ENCODE measurements around the gene NDUFB3.
"Not testable (repeated sequence)": the region's sequence is repeated elsewhere in the genome, so short reads cannot be mapped to it uniquely, and the experiment has no call there.

The NDUFB3 gene

GRCh38 chr2:201114350-201114749 lies 42.5 kb downstream of the NDUFB3 start:
- no peak for DNase-seq
- peak overlapping the region; percentile 90 for H3K4me3 Mint-ChIP-seq
- H3K27me3 Mint-ChIP-seq: no peaks in the 10 kb centered on the region
- H3K4me1 Mint-ChIP-seq (ENCODE audit: low read depth): peaks cover 40% of the 10 kb centered on the region
- peak overlapping the region; percentile 99 for H3K27ac Mint-ChIP-seq
- H3K36me3 Mint-ChIP-seq (ENCODE audit: low read depth): peaks cover 29% of the 10 kb centered on the region
- no peaks in the 10 kb centered on the region for H3K9me3 Mint-ChIP-seq

- Mint-ChIP-seq H3K9me3 (no peaks in the 10 kb centered on the region), H3K36me3 (ENCODE audit: low read depth) (peaks cover 34% of the 10 kb centered on the region), H3K27me3 (no peaks in the 10 kb centered on the region), H3K4me1 (ENCODE audit: low read depth) (peaks cover 40% of the 10 kb centered on the region), H3K4me3 (peak overlapping the region; percentile 90), H3K27ac (peak overlapping the region; percentile 99)
- DNase-seq: no peak
Observed at GRCh38 chr2:201114846-201115245, 43.0 kb downstream of the NDUFB3 start.

- Mint-ChIP-seq H3K4me3 (peak within 1 kb of the TSS; percentile 90), H3K27me3 (no peaks in the 10 kb centered on the region), H3K9me3 (no peaks in the 10 kb centered on the region), H3K27ac (peak within 1 kb of the TSS; percentile 99), H3K4me1 (ENCODE audit: low read depth) (peaks cover 47% of the 10 kb centered on the region), H3K36me3 (ENCODE audit: low read depth) (peaks cover 47% of the 10 kb centered on the region)
- peak; percentile 88 for DNase-seq
Observed at GRCh38 chr2:201116115-201116958, 44.5 kb downstream of the NDUFB3 start, which contains the start of gene CFLAR. TSS of gene CFLAR (plus strand) at chr2:201116164. CDS start at chr2:201129866, 13,702 bp downstream.

- H3K36me3 Mint-ChIP-seq (ENCODE audit: low read depth): peaks cover 56% of the 10 kb centered on the region
- no peaks in the 10 kb centered on the region for H3K9me3 Mint-ChIP-seq
- DNase-seq: no peak
- peaks cover 54% of the 10 kb centered on the region for H3K4me1 Mint-ChIP-seq (ENCODE audit: low read depth)
- peak overlapping the region; percentile 90 for H3K4me3 Mint-ChIP-seq
- peak overlapping the region; percentile 99 for H3K27ac Mint-ChIP-seq
- H3K27me3 Mint-ChIP-seq: no peaks in the 10 kb centered on the region
Observed at GRCh38 chr2:201116959-201117734, 45.3 kb downstream of the NDUFB3 start.

- Mint-ChIP-seq H3K4me3 (peak overlapping the region; percentile 90), H3K4me1 (ENCODE audit: low read depth) (peaks cover 55% of the 10 kb centered on the region), H3K36me3 (ENCODE audit: low read depth) (peaks cover 61% of the 10 kb centered on the region), H3K27ac (peak overlapping the region; percentile 99)
- H3K27me3 Mint-ChIP-seq, H3K9me3 Mint-ChIP-seq: not testable (repeated sequence)
- peak; percentile 69 for DNase-seq
Observed at GRCh38 chr2:201117735-201118094, 45.9 kb downstream of the NDUFB3 start.

- peak; percentile 89 for DNase-seq
- peak overlapping the region; percentile 99 for H3K27ac Mint-ChIP-seq
- peaks cover 68% of the 10 kb centered on the region for H3K36me3 Mint-ChIP-seq (ENCODE audit: low read depth)
- no peaks in the 10 kb centered on the region for H3K9me3 Mint-ChIP-seq
- H3K4me3 Mint-ChIP-seq: peak overlapping the region; percentile 90
- peaks cover 61% of the 10 kb centered on the region for H3K4me1 Mint-ChIP-seq (ENCODE audit: low read depth)
- no peaks in the 10 kb centered on the region for H3K27me3 Mint-ChIP-seq
Observed at GRCh38 chr2:201118121-201118960, 46.5 kb downstream of the NDUFB3 start.

- DNase-seq: no peak
- H3K36me3 Mint-ChIP-seq (ENCODE audit: low read depth): peaks cover 76% of the 10 kb centered on the region
- peak overlapping the region; percentile 90 for H3K4me3 Mint-ChIP-seq
- H3K9me3 Mint-ChIP-seq: no peaks in the 10 kb centered on the region
- no peaks in the 10 kb centered on the region for H3K27me3 Mint-ChIP-seq
- peaks cover 65% of the 10 kb centered on the region for H3K4me1 Mint-ChIP-seq (ENCODE audit: low read depth)
- H3K27ac Mint-ChIP-seq: peak overlapping the region; percentile 99
Observed at GRCh38 chr2:201118961-201119854, 47.4 kb downstream of the NDUFB3 start.

GRCh38 chr2:201122276-201122675 lies 50.5 kb downstream of the NDUFB3 start:
- no peak for DNase-seq
- Mint-ChIP-seq H3K4me1 (ENCODE audit: low read depth) (peaks cover 70% of the 10 kb centered on the region), H3K36me3 (ENCODE audit: low read depth) (peaks cover 78% of the 10 kb centered on the region), H3K27me3 (no peaks in the 10 kb centered on the region), H3K4me3 (peak overlapping the region; percentile 90), H3K9me3 (no peaks in the 10 kb centered on the region), H3K27ac (peak overlapping the region; percentile 99)

- H3K36me3 Mint-ChIP-seq (ENCODE audit: low read depth): peaks cover 67% of the 10 kb centered on the region
- no peak for DNase-seq
- H3K4me1 Mint-ChIP-seq (ENCODE audit: low read depth): peaks cover 77% of the 10 kb centered on the region
- no peaks in the 10 kb centered on the region for H3K9me3 Mint-ChIP-seq
- H3K27ac Mint-ChIP-seq: peak overlapping the region; percentile 99
- H3K4me3 Mint-ChIP-seq: peak overlapping the region; percentile 90
- no peaks in the 10 kb centered on the region for H3K27me3 Mint-ChIP-seq
Observed at GRCh38 chr2:201126308-201127151, 54.7 kb downstream of the NDUFB3 start.

GRCh38 chr2:201127152-201127511 lies 55.3 kb downstream of the NDUFB3 start:
- H3K27me3 Mint-ChIP-seq: no peaks in the 10 kb centered on the region
- H3K36me3 Mint-ChIP-seq (ENCODE audit: low read depth): peaks cover 67% of the 10 kb centered on the region
- H3K4me3 Mint-ChIP-seq: peak overlapping the region; percentile 90
- no peak for DNase-seq
- peaks cover 74% of the 10 kb centered on the region for H3K4me1 Mint-ChIP-seq (ENCODE audit: low read depth)
- H3K9me3 Mint-ChIP-seq: no peaks in the 10 kb centered on the region
- peak overlapping the region; percentile 99 for H3K27ac Mint-ChIP-seq

GRCh38 chr2:201127570-201127969 lies 55.8 kb downstream of the NDUFB3 start:
- Mint-ChIP-seq H3K27ac (peak overlapping the region; percentile 99), H3K9me3 (no peaks in the 10 kb centered on the region), H3K36me3 (ENCODE audit: low read depth) (peaks cover 66% of the 10 kb centered on the region), H3K27me3 (no peaks in the 10 kb centered on the region), H3K4me1 (ENCODE audit: low read depth) (peaks cover 71% of the 10 kb centered on the region), H3K4me3 (peak overlapping the region; percentile 90)
- DNase-seq: peak; percentile 63

GRCh38 chr2:201128033-201128432 lies 56.2 kb downstream of the NDUFB3 start:
- no peak for DNase-seq
- H3K27ac Mint-ChIP-seq: peak overlapping the region; percentile 99
- H3K9me3 Mint-ChIP-seq: no peaks in the 10 kb centered on the region
- peak overlapping the region; percentile 90 for H3K4me3 Mint-ChIP-seq
- peaks cover 66% of the 10 kb centered on the region for H3K36me3 Mint-ChIP-seq (ENCODE audit: low read depth)
- no peaks in the 10 kb centered on the region for H3K27me3 Mint-ChIP-seq
- H3K4me1 Mint-ChIP-seq (ENCODE audit: low read depth): peaks cover 71% of the 10 kb centered on the region

All from activated T-cell treated with anti-CD3 and anti-CD28 coated beads, Interleukin-2, amount 50 U/mL, for 24 hours (primary cell).